Measurements from ENCODE around the gene TRIM60. TPM values are rescaled to one million over a fixed set of nuclear protein-coding genes. Genes with fewer than 3 reads are reported as not detected.
"Not testable (repeated sequence)": the region's sequence is repeated elsewhere in the genome, so short reads cannot be mapped to it uniquely, and the experiment has no call there.

TRIM60 gene
- total RNA-seq, 1 donor from 2014 or later, result not detected

GRCh38 chr4:164997324-164997723, 34.5 kb upstream of the TRIM60 start:
- H3K4me2 ChIP-seq, result no peak overlapping the region
- H3K27me3 ChIP-seq, result no peaks in the 10 kb centered on the region
- H3K4me1 Mint-ChIP-seq, result peaks cover 3% of the 10 kb centered on the region
- no peaks in the 10 kb centered on the region for H3K9me3 Mint-ChIP-seq
- DNase-seq (ENCODE audit: low spot score), result no peak
- no peaks in the 10 kb centered on the region for H4K20me1 ChIP-seq (ENCODE audit: low read depth)
- H3K9ac ChIP-seq, result no peak overlapping the region
- no peaks in the 10 kb centered on the region for H3K9me3 ChIP-seq (ENCODE audit: low read depth)
- H3F3A ChIP-seq (ENCODE audit: low read depth), result no peaks in the 10 kb centered on the region
- H3K27me3 Mint-ChIP-seq (ENCODE audit: insufficient read depth, low read depth), result no peaks in the 10 kb centered on the region
- no peak overlapping the region for H3K27ac ChIP-seq
- H3K4me3 Mint-ChIP-seq, result no peak overlapping the region
- peaks cover 4% of the 10 kb centered on the region for H3K4me1 ChIP-seq
- no peak for TF ChIP-seq EZH2 (IDR thresholded peaks at IDR 0.05)
- peak; percentile 17 for TF ChIP-seq CTCF (IDR thresholded peaks at IDR 0.05)
- no peaks in the 10 kb centered on the region for H3K79me2 ChIP-seq (ENCODE audit: low read depth)
- no peaks in the 10 kb centered on the region for H3K36me3 Mint-ChIP-seq
- no peak overlapping the region for H3K27ac Mint-ChIP-seq
- H3K36me3 ChIP-seq, result no peaks in the 10 kb centered on the region
- H2AFZ ChIP-seq (replicated peaks), result no peak overlapping the region
- no peak overlapping the region for H3K4me3 ChIP-seq

- H3K27ac ChIP-seq, result no peak overlapping the region
- H3K27me3 ChIP-seq, result no peaks in the 10 kb centered on the region
- H3K4me1 Mint-ChIP-seq, result peaks cover 3% of the 10 kb centered on the region
- no peaks in the 10 kb centered on the region for H3K79me2 ChIP-seq (ENCODE audit: low read depth)
- no peak for TF ChIP-seq CTCF (IDR thresholded peaks at IDR 0.05)
- no peak for TF ChIP-seq EZH2 (IDR thresholded peaks at IDR 0.05)
- TF ChIP-seq EZH2phosphoT487 (IDR thresholded peaks at IDR 0.05), result no peak
- H3K27ac Mint-ChIP-seq, result no peak overlapping the region
- no peaks in the 10 kb centered on the region for H3K9me3 ChIP-seq (ENCODE audit: low read depth)
- no peaks in the 10 kb centered on the region for H3K9me3 Mint-ChIP-seq
- no peaks in the 10 kb centered on the region for H3F3A ChIP-seq (ENCODE audit: low read depth)
- H2AFZ ChIP-seq (replicated peaks), result no peak overlapping the region
- no peaks in the 10 kb centered on the region for H3K36me3 Mint-ChIP-seq
- H3K4me3 Mint-ChIP-seq, result no peak overlapping the region
- peaks cover 4% of the 10 kb centered on the region for H3K4me1 ChIP-seq
- no peaks in the 10 kb centered on the region for H3K27me3 Mint-ChIP-seq (ENCODE audit: insufficient read depth, low read depth)
- no peaks in the 10 kb centered on the region for H4K20me1 ChIP-seq (ENCODE audit: low read depth)
- DNase-seq (ENCODE audit: low spot score), result no peak
- no peak overlapping the region for H3K4me2 ChIP-seq
- no peak overlapping the region for H3K4me3 ChIP-seq
- H3K9ac ChIP-seq, result no peak overlapping the region
- no peaks in the 10 kb centered on the region for H3K36me3 ChIP-seq
Observed at GRCh38 chr4:164997941-164998340, 33.9 kb upstream of the TRIM60 start.

- not testable (repeated sequence) for H3K27ac Mint-ChIP-seq; H3K27ac ChIP-seq; H3K9ac ChIP-seq; H3K36me3 ChIP-seq; H3K79me2 ChIP-seq (ENCODE audit: low read depth); H3K27me3 ChIP-seq; DNase-seq (ENCODE audit: low spot score); H3K4me1 ChIP-seq; H3F3A ChIP-seq (ENCODE audit: low read depth); H3K9me3 ChIP-seq (ENCODE audit: low read depth); H3K27me3 Mint-ChIP-seq (ENCODE audit: insufficient read depth, low read depth); H2AFZ ChIP-seq (replicated peaks); H3K4me1 Mint-ChIP-seq; H3K4me3 ChIP-seq; H3K4me3 Mint-ChIP-seq; H4K20me1 ChIP-seq (ENCODE audit: low read depth); H3K4me2 ChIP-seq; H3K9me3 Mint-ChIP-seq; H3K36me3 Mint-ChIP-seq
Observed at GRCh38 chr4:164998526-164999080, 33.2 kb upstream of the TRIM60 start.

GRCh38 chr4:165001957-165002356, 29.8 kb upstream of the TRIM60 start:
- not testable (repeated sequence) for H3K9ac ChIP-seq; H3K79me2 ChIP-seq (ENCODE audit: low read depth); H3K9me3 Mint-ChIP-seq; H3K27ac Mint-ChIP-seq; H3K36me3 Mint-ChIP-seq; H3K4me1 ChIP-seq; H3F3A ChIP-seq (ENCODE audit: low read depth); H3K27ac ChIP-seq; DNase-seq (ENCODE audit: low spot score); H3K36me3 ChIP-seq; H4K20me1 ChIP-seq (ENCODE audit: low read depth); H3K4me3 ChIP-seq; H3K27me3 ChIP-seq; H3K4me3 Mint-ChIP-seq; H3K4me2 ChIP-seq; H3K27me3 Mint-ChIP-seq (ENCODE audit: insufficient read depth, low read depth); H3K9me3 ChIP-seq (ENCODE audit: low read depth)
- H3K4me1 Mint-ChIP-seq, result peaks cover 10% of the 10 kb centered on the region
- H2AFZ ChIP-seq (replicated peaks), result peak overlapping the region; percentile 63
